ENCODE measurements around the gene UTF1.

Gene UTF1

GRCh38 chr10:133187906-133188681 lies 41.9 kb upstream of the UTF1 start:
- Histone ChIP-seq H3K4me1 (no peaks in the 10 kb centered on the region), H3K9me3 (no peaks in the 10 kb centered on the region; the same call in 1 of the 2 replicates), H3K27me3 (peaks cover 57% of the 10 kb centered on the region), H3K4me3 (ENCODE audit: low read depth, low read length) (no peak overlapping the region), H3K36me3 (no peaks in the 10 kb centered on the region)
- DNase-seq, result no peak
- no peak for TF ChIP-seq CTCF (IDR thresholded peaks at IDR 0.05; ENCODE audit: low read depth, low read length)

- TF ChIP-seq CTCF (IDR thresholded peaks at IDR 0.05; ENCODE audit: low read depth, low read length), result no peak
- no peak overlapping the region for H3K4me3 ChIP-seq (ENCODE audit: low read depth, low read length)
- DNase-seq, result no peak
- H3K4me1 ChIP-seq, result no peaks in the 10 kb centered on the region
- H3K27me3 ChIP-seq, result peaks cover 56% of the 10 kb centered on the region
- no peaks in the 10 kb centered on the region; the same call in 1 of the 2 replicates for H3K9me3 ChIP-seq
- no peaks in the 10 kb centered on the region for H3K36me3 ChIP-seq
These were observed 40.8 kb upstream of the UTF1 start for GRCh38 chr10:133189256-133189655.

DNA sequence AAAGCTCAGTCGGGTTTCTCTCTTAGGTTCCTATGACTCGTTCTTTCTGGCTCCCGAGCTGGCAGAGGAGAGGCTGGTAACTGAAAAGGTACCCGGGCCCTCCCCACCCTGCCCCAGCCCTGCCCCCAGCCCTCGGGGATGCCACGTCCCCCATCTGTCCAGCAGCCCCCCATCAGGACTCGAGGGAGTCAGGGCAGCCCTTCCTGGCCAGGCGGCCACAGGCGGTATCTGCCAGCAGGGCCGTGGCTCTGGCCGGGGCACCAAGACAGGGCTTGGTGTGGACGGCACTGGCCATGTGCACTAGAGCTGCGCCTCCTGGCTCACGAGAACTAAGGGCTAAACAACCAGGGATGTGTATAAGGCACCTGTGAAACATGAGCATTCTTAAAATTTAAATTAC lies 40.3 kb upstream of the UTF1 start:
- TF ChIP-seq CTCF (IDR thresholded peaks at IDR 0.05; ENCODE audit: low read depth, low read length), result no peak
- Histone ChIP-seq H3K4me1 (no peaks in the 10 kb centered on the region), H3K9me3 (no peaks in the 10 kb centered on the region; the same call in 1 of the 2 replicates), H3K4me3 (ENCODE audit: low read depth, low read length) (no peak overlapping the region), H3K27me3 (peaks cover 60% of the 10 kb centered on the region), H3K36me3 (no peaks in the 10 kb centered on the region)
- DNase-seq, result no peak

DNA sequence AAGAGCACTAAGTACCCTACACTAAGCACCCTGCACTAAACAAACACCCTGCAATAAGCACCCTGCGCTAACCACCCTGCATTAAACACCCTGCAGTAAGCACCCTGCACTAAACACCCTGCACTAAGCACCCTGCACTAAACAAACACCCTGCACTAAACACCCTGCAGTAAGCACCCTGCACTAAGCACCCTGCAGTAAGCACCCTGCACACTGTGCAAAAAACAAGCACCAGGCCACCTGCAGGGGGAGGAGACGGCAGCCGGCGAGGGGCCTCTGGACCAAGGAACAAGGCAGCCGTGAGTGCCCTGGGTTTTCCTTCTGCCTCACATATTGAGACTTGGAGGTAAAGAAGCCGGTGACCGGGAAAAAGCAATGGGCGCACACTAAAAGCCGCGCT lies 39.8 kb upstream of the UTF1 start:
- H3K36me3 ChIP-seq, result no peaks in the 10 kb centered on the region
- DNase-seq, result no peak
- H3K9me3 ChIP-seq, result no peaks in the 10 kb centered on the region; the same call in 1 of the 2 replicates
- no peak for TF ChIP-seq CTCF (IDR thresholded peaks at IDR 0.05; ENCODE audit: low read depth, low read length)
- H3K4me3 ChIP-seq (ENCODE audit: low read depth, low read length), result no peak overlapping the region
- H3K27me3 ChIP-seq, result peaks cover 63% of the 10 kb centered on the region
- H3K4me1 ChIP-seq, result no peaks in the 10 kb centered on the region

DNA sequence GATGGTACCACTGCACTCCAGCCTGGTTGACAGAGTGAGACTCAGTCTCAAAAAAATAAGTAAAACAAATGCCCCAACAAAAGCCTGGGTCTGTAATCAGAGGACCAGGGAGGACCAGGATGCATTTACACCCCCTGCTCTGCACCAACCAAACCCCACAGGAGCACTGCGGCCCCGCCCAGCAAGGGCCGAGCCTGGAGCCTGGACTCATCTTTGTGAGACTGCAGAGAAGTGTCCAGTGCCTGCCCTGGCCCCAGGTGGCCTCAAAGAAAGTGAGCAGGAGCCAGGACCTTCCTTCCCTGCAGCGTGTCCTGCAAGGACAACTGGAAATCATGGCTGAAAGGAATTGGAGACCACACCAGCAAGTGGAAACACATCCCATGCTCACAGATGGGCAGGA lies 38.4 kb upstream of the UTF1 start:
- Histone ChIP-seq H3K4me1 (no peaks in the 10 kb centered on the region), H3K9me3 (no peaks in the 10 kb centered on the region; the same call in 1 of the 2 replicates), H3K27me3 (peaks cover 55% of the 10 kb centered on the region), H3K4me3 (ENCODE audit: low read depth, low read length) (no peak overlapping the region), H3K36me3 (no peaks in the 10 kb centered on the region)
- TF ChIP-seq CTCF (IDR thresholded peaks at IDR 0.05; ENCODE audit: low read depth, low read length), result no peak
- no peak for DNase-seq

- H3K9me3 ChIP-seq, result no peaks in the 10 kb centered on the region
- peaks cover 42% of the 10 kb centered on the region for H3K27me3 ChIP-seq
- no peak overlapping the region for H3K4me3 ChIP-seq (ENCODE audit: low read depth, low read length)
These were observed 35.9 kb upstream of the UTF1 start for GRCh38 chr10:133194151-133194550.

More at GRCh38 chr10:133194151-133194550, 35.9 kb upstream of the UTF1 start:
- DNase-seq, result no peak
- no peak for TF ChIP-seq CTCF (IDR thresholded peaks at IDR 0.05; ENCODE audit: low read depth, low read length)
- Histone ChIP-seq H3K36me3 (no peaks in the 10 kb centered on the region), H3K4me1 (no peaks in the 10 kb centered on the region)

Measured in BE2C (cell line).